ENCODE measurements around the gene ZNF672. TPM values are rescaled to one million over a fixed set of nuclear protein-coding genes. Genes with fewer than 3 reads are reported as not detected.

ZNF672 gene
- total and polyA plus RNA-seq, 2 experiments from 2014 or later: 10.3 to 39.7 TPM

- ATAC-seq (no peak), DNase-seq (ENCODE audit: low spot score) (no peak)
- H3K36me3 ChIP-seq (ENCODE audit: insufficient read depth): 0 out of 2 replicates have a peak, but pooled peaks cover 3% of the 10 kb centered on the region
- no peaks in the 10 kb centered on the region for H3K4me1 ChIP-seq (ENCODE audit: insufficient read depth)
- H3K9me2 ChIP-seq (ENCODE audit: insufficient read depth): no peaks in the 10 kb centered on the region
- no peak overlapping the region for H3K4me3 ChIP-seq
- H3K79me2 ChIP-seq (replicated peaks; ENCODE audit: insufficient read depth): no peaks in the 10 kb centered on the region
- Mint-ChIP-seq H3K4me1 (no peaks in the 10 kb centered on the region), H3K4me3 (no peak overlapping the region), H3K36me3 (ENCODE audit: low read depth) (peaks cover 12% of the 10 kb centered on the region; the same call in 2 of the 3 replicates), H3K9me3 (peaks cover 57% of the 10 kb centered on the region), H3K27ac (no peak overlapping the region), H3K27me3 (ENCODE audit: insufficient read depth, low read depth, poor library complexity) (peaks cover 17% of the 10 kb centered on the region)
- H4K20me1 ChIP-seq (replicated peaks; ENCODE audit: insufficient read depth): no peaks in the 10 kb centered on the region
- TF ChIP-seq, protein P1, sequence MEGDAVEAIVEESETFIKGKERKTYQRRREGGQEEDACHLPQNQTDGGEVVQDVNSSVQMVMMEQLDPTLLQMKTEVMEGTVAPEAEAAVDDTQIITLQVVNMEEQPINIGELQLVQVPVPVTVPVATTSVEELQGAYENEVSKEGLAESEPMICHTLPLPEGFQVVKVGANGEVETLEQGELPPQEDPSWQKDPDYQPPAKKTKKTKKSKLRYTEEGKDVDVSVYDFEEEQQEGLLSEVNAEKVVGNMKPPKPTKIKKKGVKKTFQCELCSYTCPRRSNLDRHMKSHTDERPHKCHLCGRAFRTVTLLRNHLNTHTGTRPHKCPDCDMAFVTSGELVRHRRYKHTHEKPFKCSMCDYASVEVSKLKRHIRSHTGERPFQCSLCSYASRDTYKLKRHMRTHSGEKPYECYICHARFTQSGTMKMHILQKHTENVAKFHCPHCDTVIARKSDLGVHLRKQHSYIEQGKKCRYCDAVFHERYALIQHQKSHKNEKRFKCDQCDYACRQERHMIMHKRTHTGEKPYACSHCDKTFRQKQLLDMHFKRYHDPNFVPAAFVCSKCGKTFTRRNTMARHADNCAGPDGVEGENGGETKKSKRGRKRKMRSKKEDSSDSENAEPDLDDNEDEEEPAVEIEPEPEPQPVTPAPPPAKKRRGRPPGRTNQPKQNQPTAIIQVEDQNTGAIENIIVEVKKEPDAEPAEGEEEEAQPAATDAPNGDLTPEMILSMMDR (conservative IDR thresholded peaks at IDR 0.05; ENCODE audit: low read depth in 2 of 2): no peak
- no peak for TF ChIP-seq EZH2 (IDR thresholded peaks at IDR 0.05; ENCODE audit: low read depth, unreplicated experiment)
- no peak for TF ChIP-seq CREB1 (CRISPR knock-in tag; IDR thresholded peaks at IDR 0.05; ENCODE audit: low read depth)
- no peak for TF ChIP-seq ZNF462 (CRISPR knock-in tag; IDR thresholded peaks at IDR 0.05)
- no peak for TF ChIP-seq EZH2phosphoT487 (IDR thresholded peaks at IDR 0.05; ENCODE audit: unreplicated experiment)
- no peak for TF ChIP-seq REST (IDR thresholded peaks at IDR 0.05; ENCODE audit: unreplicated experiment)
- TF ChIP-seq STAT1 (IDR thresholded peaks at IDR 0.05; ENCODE audit: unreplicated experiment): no peak
- TF ChIP-seq NANOG (IDR thresholded peaks at IDR 0.05; ENCODE audit: borderline replicate concordance): no peak
- no peak for TF ChIP-seq ZNF114 (CRISPR knock-in tag; IDR thresholded peaks at IDR 0.05)
- TF ChIP-seq, protein P2, sequence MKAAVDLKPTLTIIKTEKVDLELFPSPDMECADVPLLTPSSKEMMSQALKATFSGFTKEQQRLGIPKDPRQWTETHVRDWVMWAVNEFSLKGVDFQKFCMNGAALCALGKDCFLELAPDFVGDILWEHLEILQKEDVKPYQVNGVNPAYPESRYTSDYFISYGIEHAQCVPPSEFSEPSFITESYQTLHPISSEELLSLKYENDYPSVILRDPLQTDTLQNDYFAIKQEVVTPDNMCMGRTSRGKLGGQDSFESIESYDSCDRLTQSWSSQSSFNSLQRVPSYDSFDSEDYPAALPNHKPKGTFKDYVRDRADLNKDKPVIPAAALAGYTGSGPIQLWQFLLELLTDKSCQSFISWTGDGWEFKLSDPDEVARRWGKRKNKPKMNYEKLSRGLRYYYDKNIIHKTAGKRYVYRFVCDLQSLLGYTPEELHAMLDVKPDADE (IDR thresholded peaks at IDR 0.05): no peak
- no peak for TF ChIP-seq POLR2AphosphoS5 (IDR thresholded peaks at IDR 0.05; ENCODE audit: low read depth)
- TF ChIP-seq ZNF331 (CRISPR knock-in tag; IDR thresholded peaks at IDR 0.05; ENCODE audit: low read depth): no peak
- TF ChIP-seq JUNB (IDR thresholded peaks at IDR 0.05; ENCODE audit: unreplicated experiment): no peak
- no peak overlapping the region for H2AFZ ChIP-seq
- H3K4me2 ChIP-seq: no peak overlapping the region
- no peaks in the 10 kb centered on the region for H3F3A ChIP-seq (replicated peaks; ENCODE audit: low read depth)
- H3K27me3 ChIP-seq (ENCODE audit: insufficient read depth): no peaks in the 10 kb centered on the region
- H3K27ac ChIP-seq (ENCODE audit: low read depth): no peak overlapping the region
These were observed 33.0 kb upstream of the ZNF672 start for GRCh38 chr1:248804771-248805681.
